Loucy (cell line): ENCODE measurements around the gene CDO1.

Experiments used
- H2AFZ ChIP-seq: fragments of 200-600 bp; sonication (generic); 2 replicates; pipeline ENCODE4 v1.6.0; 2016; ENCODE audit warnings: antibody characterized with exemption, mild to moderate bottlenecking, low read length, moderate library complexity
- H3F3A ChIP-seq: fragments of 200-600 bp; 2 replicates; pipeline ENCODE4 v1.6.0; 2016; ENCODE audit warnings: antibody characterized with exemption, low read depth, mild to moderate bottlenecking
- H3K27me3 ChIP-seq: fragments of 200-600 bp; sonication (generic); 2 replicates; pipeline ENCODE4 v1.6.1; 2014; ENCODE audit warnings: low read length, mild to moderate bottlenecking; ENCODE audit not compliant: insufficient read depth, poor library complexity, severe bottlenecking
- H3K36me3 ChIP-seq: fragments of 200-600 bp; sonication (generic); 2 replicates; pipeline ENCODE4 v1.6.1; 2016; ENCODE audit warnings: low read length; ENCODE audit not compliant: insufficient read depth
- H3K4me1 ChIP-seq: fragments of 200-600 bp; sonication (generic); 2 replicates; pipeline ENCODE4 v1.5.1; 2014; ENCODE audit warnings: low read length, mild to moderate bottlenecking; ENCODE audit not compliant: insufficient read depth, poor library complexity, severe bottlenecking
- H3K4me2 ChIP-seq: fragments of 200-600 bp; sonication (generic); 2 replicates; pipeline ENCODE4 v1.6.0; 2014; ENCODE audit warnings: antibody characterized with exemption, low read length, low read depth, mild to moderate bottlenecking; ENCODE audit not compliant: poor library complexity, severe bottlenecking
- H3K4me3 ChIP-seq: fragments of 200-600 bp; sonication (generic); 2 replicates; pipeline ENCODE4 v1.5.1; 2014; ENCODE audit warnings: low read length, mild to moderate bottlenecking, mixed read lengths; ENCODE audit not compliant: poor library complexity, severe bottlenecking
- H3K79me2 ChIP-seq: fragments of 200-600 bp; sonication (generic); 2 replicates; pipeline ENCODE4 v1.6.1; 2014; ENCODE audit warnings: low read length; ENCODE audit not compliant: insufficient read depth
- H3K9ac ChIP-seq: fragments of 200-600 bp; sonication (generic); 2 replicates; pipeline ENCODE4 v1.6.0; 2014; ENCODE audit warnings: mild to moderate bottlenecking, low read depth, low read length, moderate library complexity; ENCODE audit not compliant: poor library complexity, severe bottlenecking
- H3K9me2 ChIP-seq: fragments of 200-600 bp; sonication (generic); replicated peaks from 2 replicates; pipeline ENCODE4 v1.6.1; 2016; ENCODE audit warnings: low read depth, low read length, mixed read lengths
- H3K9me3 ChIP-seq: fragments of 200-600 bp; sonication (generic); 2 replicates; pipeline ENCODE4 v1.6.1; 2014; ENCODE audit warnings: mild to moderate bottlenecking, antibody characterized with exemption, low read length, low read depth; ENCODE audit not compliant: insufficient read depth
- H4K20me1 ChIP-seq: fragments of 200-600 bp; sonication (generic); 2 replicates; pipeline ENCODE4 v1.6.0; 2014; ENCODE audit warnings: antibody characterized with exemption, low read length, mild to moderate bottlenecking; ENCODE audit not compliant: insufficient read depth, poor library complexity, severe bottlenecking
- CTCF ChIP-seq: fragments of 200-600 bp; sonication (generic); conservative IDR thresholded peaks from 2 replicates; pipeline ENCODE4 v1.5.1; 2014; ENCODE audit warnings: mild to moderate bottlenecking, antibody characterized with exemption, low read length
- EZH2phosphoT487 ChIP-seq: fragments of 200-600 bp; IDR thresholded peaks from 2 replicates; pipeline ENCODE4 v1.6.1; 2018; ENCODE audit warnings: antibody characterized with exemption, mild to moderate bottlenecking, moderate library complexity, borderline replicate concordance

The CDO1 gene

GRCh38 chr5:115857626-115858349, 41.3 kb upstream of the CDO1 start:
- Histone ChIP-seq H3K9me2 (no peaks in the 10 kb centered on the region), H3K36me3 (no peaks in the 10 kb centered on the region), H2AFZ (no peak overlapping the region), H3F3A (no peaks in the 10 kb centered on the region), H3K4me1 (peaks cover 6% of the 10 kb centered on the region), H3K27me3 (no peaks in the 10 kb centered on the region), H3K79me2 (peaks cover 63% of the 10 kb centered on the region), H3K4me3 (no peak overlapping the region), H4K20me1 (no peaks in the 10 kb centered on the region), H3K9ac (no peak overlapping the region), H3K9me3 (no peaks in the 10 kb centered on the region), H3K4me2 (no peak overlapping the region)
- TF ChIP-seq EZH2phosphoT487 (no peak), CTCF (no peak)

- no peak for TF ChIP-seq EZH2phosphoT487
- no peak for TF ChIP-seq CTCF
- peaks cover under 1% of the 10 kb centered on the region for H4K20me1 ChIP-seq
These were observed 40.6 kb upstream of the CDO1 start for GRCh38 chr5:115857057-115857479.

GRCh38 chr5:115855959-115856358, 39.5 kb upstream of the CDO1 start:
- H3K4me2 ChIP-seq = no peak overlapping the region
- H3K27me3 ChIP-seq = no peaks in the 10 kb centered on the region
- no peaks in the 10 kb centered on the region for H3K9me2 ChIP-seq
- H3K9ac ChIP-seq = no peak overlapping the region
- H3K9me3 ChIP-seq = no peaks in the 10 kb centered on the region
- H3K79me2 ChIP-seq = peaks cover 57% of the 10 kb centered on the region
- TF ChIP-seq CTCF (no peak), EZH2phosphoT487 (no peak)
- H3K4me3 ChIP-seq = no peak overlapping the region
- peaks cover 6% of the 10 kb centered on the region for H4K20me1 ChIP-seq
- H3K36me3 ChIP-seq = no peaks in the 10 kb centered on the region
- no peak overlapping the region for H2AFZ ChIP-seq
- peaks cover 6% of the 10 kb centered on the region for H3K4me1 ChIP-seq
- H3F3A ChIP-seq = no peaks in the 10 kb centered on the region

More at GRCh38 chr5:115857057-115857479, 40.6 kb upstream of the CDO1 start:
- Histone ChIP-seq H3K79me2 (peaks cover 58% of the 10 kb centered on the region), H3K9me2 (no peaks in the 10 kb centered on the region), H3K4me1 (peaks cover 6% of the 10 kb centered on the region), H3K27me3 (no peaks in the 10 kb centered on the region), H3K36me3 (no peaks in the 10 kb centered on the region), H3K9ac (no peak overlapping the region), H3K9me3 (no peaks in the 10 kb centered on the region), H3K4me2 (no peak overlapping the region), H3K4me3 (no peak overlapping the region), H3F3A (no peaks in the 10 kb centered on the region), H2AFZ (no peak overlapping the region)
